ENCODE results near the gene GLDN. TPM values are rescaled to one million over a fixed set of nuclear protein-coding genes. Genes with fewer than 3 reads are reported as not detected.
A peak's percentile ranks its signal among the peaks of the same experiment; 100 is the strongest.

The GLDN gene
- total RNA-seq, 4 donors from 2014 or later, result 0.27 to 1.8 (median 1.2) TPM

- peak overlapping the region in 1 of 3 donors; percentile 13 for H3K27ac ChIP-seq
- no peak for DNase-seq
- WGBS, 2 donors, result 53 to 58% methylated on average over 8 of the region's 8 CpGs
Measured at GRCh38 chr15:51312166-51313073, 29.0 kb upstream of the GLDN start.

GRCh38 chr15:51313074-51313393 lies 28.4 kb upstream of the GLDN start:
- Histone ChIP-seq H3K4me1 (peaks cover 0 to 4% of the 10 kb centered on the region in 2 donors), H3K27ac (peak overlapping the region in 1 of 3 donors; percentile 13), H3K36me3 (no peaks in the 10 kb centered on the region), H3K27me3 (no peaks in the 10 kb centered on the region), H3K9me3 (no peaks in the 10 kb centered on the region), H3K4me3 (replicated peaks in 1 of 3) (no peak overlapping the region)
- intact Hi-C loops (cut with DNase I), result no loop called here
- TF ChIP-seq, protein P1, sequence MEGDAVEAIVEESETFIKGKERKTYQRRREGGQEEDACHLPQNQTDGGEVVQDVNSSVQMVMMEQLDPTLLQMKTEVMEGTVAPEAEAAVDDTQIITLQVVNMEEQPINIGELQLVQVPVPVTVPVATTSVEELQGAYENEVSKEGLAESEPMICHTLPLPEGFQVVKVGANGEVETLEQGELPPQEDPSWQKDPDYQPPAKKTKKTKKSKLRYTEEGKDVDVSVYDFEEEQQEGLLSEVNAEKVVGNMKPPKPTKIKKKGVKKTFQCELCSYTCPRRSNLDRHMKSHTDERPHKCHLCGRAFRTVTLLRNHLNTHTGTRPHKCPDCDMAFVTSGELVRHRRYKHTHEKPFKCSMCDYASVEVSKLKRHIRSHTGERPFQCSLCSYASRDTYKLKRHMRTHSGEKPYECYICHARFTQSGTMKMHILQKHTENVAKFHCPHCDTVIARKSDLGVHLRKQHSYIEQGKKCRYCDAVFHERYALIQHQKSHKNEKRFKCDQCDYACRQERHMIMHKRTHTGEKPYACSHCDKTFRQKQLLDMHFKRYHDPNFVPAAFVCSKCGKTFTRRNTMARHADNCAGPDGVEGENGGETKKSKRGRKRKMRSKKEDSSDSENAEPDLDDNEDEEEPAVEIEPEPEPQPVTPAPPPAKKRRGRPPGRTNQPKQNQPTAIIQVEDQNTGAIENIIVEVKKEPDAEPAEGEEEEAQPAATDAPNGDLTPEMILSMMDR (IDR thresholded peaks at IDR 0.05), result no peak
- no peak for TF ChIP-seq POLR2A (IDR thresholded peaks at IDR 0.05)
- DNase-seq, result no peak

More at GRCh38 chr15:51312166-51313073, 29.0 kb upstream of the GLDN start:
- Histone ChIP-seq H3K4me1 (peaks cover 0 to 4% of the 10 kb centered on the region in 2 donors), H3K4me3 (replicated peaks in 1 of 3) (no peak overlapping the region), H3K9me3 (no peaks in the 10 kb centered on the region), H3K27me3 (no peaks in the 10 kb centered on the region), H3K36me3 (no peaks in the 10 kb centered on the region)
- TF ChIP-seq, protein P1 (IDR thresholded peaks at IDR 0.05), result no peak
- TF ChIP-seq POLR2A (IDR thresholded peaks at IDR 0.05), result no peak
- intact Hi-C loops (cut with DNase I), result no loop called here

- no peak for DNase-seq
- intact Hi-C loops (cut with DNase I), result no loop called here
- Histone ChIP-seq H3K4me1 (peaks cover 0 to 4% of the 10 kb centered on the region in 2 donors), H3K4me3 (replicated peaks in 1 of 3) (no peak overlapping the region), H3K36me3 (no peaks in the 10 kb centered on the region), H3K27ac (no peak overlapping the region), H3K9me3 (no peaks in the 10 kb centered on the region), H3K27me3 (no peaks in the 10 kb centered on the region)
- 92 to 94% methylated on average over 10 of the region's 10 CpGs for WGBS, 2 donors
- TF ChIP-seq POLR2A (IDR thresholded peaks at IDR 0.05), result no peak
- TF ChIP-seq, protein P1 (IDR thresholded peaks at IDR 0.05), result no peak
Measured at GRCh38 chr15:51313644-51314280, 27.7 kb upstream of the GLDN start.

- no peaks in the 10 kb centered on the region for H3K9me3 ChIP-seq
- H3K27ac ChIP-seq, result no peak overlapping the region
- H3K4me1 ChIP-seq, result peaks cover 0 to 4% of the 10 kb centered on the region in 2 donors
- intact Hi-C loops (cut with DNase I), result no loop called here
- no peaks in the 10 kb centered on the region for H3K27me3 ChIP-seq
- no peak for DNase-seq
- WGBS, 2 donors, result 82 to 84% methylated on average over 10 of the region's 10 CpGs
- H3K36me3 ChIP-seq, result no peaks in the 10 kb centered on the region
- no peak overlapping the region for H3K4me3 ChIP-seq (replicated peaks in 1 of 3)
- TF ChIP-seq POLR2A (IDR thresholded peaks at IDR 0.05), result no peak
- TF ChIP-seq, protein P1 (IDR thresholded peaks at IDR 0.05), result no peak
Measured at GRCh38 chr15:51314391-51315337, 26.8 kb upstream of the GLDN start.

Data from thyroid gland (tissue), 4 donors.